Sigmoid colon (tissue), 7 donors: Measurements from ENCODE around the gene CAPN5. TPM values are rescaled to one million over a fixed set of nuclear protein-coding genes. Genes with fewer than 3 reads are reported as not detected.

Source experiments
- DNase-seq: peaks from one replicate; pipeline ENCODE4 v3.0.0-alpha.2; 2019
- H3K27ac ChIP-seq, 4 donors: fragments of 200-600 bp; sonication (generic); one replicate each; pipeline ENCODE4 v1.5.1; 2016 to 2019; ENCODE audit warnings: mild to moderate bottlenecking in 1 of 4
- H3K27me3 ChIP-seq, 3 donors: fragments of 200-600 bp; sonication (generic); one replicate each; pipeline ENCODE4 v1.5.1; 2019; ENCODE audit warnings: mild to moderate bottlenecking in 1 of 3
- H3K36me3 ChIP-seq, 4 donors: fragments of 200-600 bp; sonication (generic); one replicate each; pipeline ENCODE4 v1.5.1; 2016 to 2019
- H3K4me1 ChIP-seq, 4 donors: fragments of 200-600 bp; sonication (generic); one replicate each; pipeline ENCODE4 v1.5.1; 2017 to 2019
- H3K4me3 ChIP-seq, 4 donors: fragments of 200-600 bp; sonication (generic); one replicate each; pipeline ENCODE4 v1.5.1; 2017 to 2019; ENCODE audit warnings: mild to moderate bottlenecking in 2 of 4, moderate library complexity in 1 of 4
- H3K9me3 ChIP-seq, 4 donors: fragments of 200-600 bp in 3 of 4; sonication (generic) in 3 of 4; one replicate each; pipeline versions ENCODE4 v1.5.1 to v1.6.1; 2013 to 2019
- CTCF ChIP-seq, 4 experiments: fragments of 450-650 bp in 3 of 4; fragments of 200-600 bp in 1 of 4; IDR thresholded peaks; one replicate each; pipeline ENCODE4 v1.5.1; 2016 to 2019; ENCODE audit warnings: antibody characterized with exemption in 4 of 4, mild to moderate bottlenecking in 3 of 4, moderate library complexity in 2 of 4
- EP300 ChIP-seq, 4 donors: sonication (generic); formaldehyde crosslinking; IDR thresholded peaks; one replicate each; pipeline ENCODE4 v1.6.1; 2017; ENCODE audit warnings: antibody characterized with exemption in 4 of 4
- POLR2A ChIP-seq, 2 donors: fragments of 450-650 bp; IDR thresholded peaks; one replicate each; pipeline ENCODE4 v1.6.1; 2016; ENCODE audit warnings: antibody characterized with exemption in 2 of 2, mild to moderate bottlenecking in 2 of 2, moderate library complexity in 2 of 2
- POLR2AphosphoS5 ChIP-seq, 4 donors: sonication (generic); formaldehyde crosslinking; IDR thresholded peaks; one replicate each; pipeline ENCODE4 v1.6.1; 2017; ENCODE audit warnings: antibody characterized with exemption in 4 of 4
- WGBS, 2 donors: extraction: QIAGEN DNeasy Blood & Tissue Kit; methylation state at CpG; one replicate each; pipeline ENCODE4 v1.1.7; 2013; 5-methylcytosine and 5-hydroxymethylcytosine counted together
- intact Hi-C: fragments of 100-400 bp; cut with DNase I; formaldehyde crosslinking; loops from one replicate; pipeline ENCODE4 v1.15.1; 2023
- polyA plus RNA-seq, 3 donors: library from polyadenylated mRNA; stranded (reverse); fragments of 200-250 nt; gene quantifications; one replicate each; pipeline ENCODE4 v1.2.3, GENCODE V29; 2013
- total RNA-seq, 4 donors: library from RNA; depleted of rRNA; stranded (reverse); fragments of >200 nt; gene quantifications; one replicate each; pipeline ENCODE4 v1.1.0, GENCODE V29; 2016
- donor health status: healthy with polysubstance abuse.
- donor health status: Bipolar disorder and iron deficiency.
- donor health status: healthy.

CAPN5 gene
- total and polyA plus RNA-seq, 7 donors = 4.1 to 110 (median 12.5) TPM

- Histone ChIP-seq H3K4me1 (peaks cover 0 to 14% (median 12%) of the 10 kb centered on the region in 4 donors), H3K36me3 (peaks cover 0 to 5% (median 0%) of the 10 kb centered on the region in 4 donors), H3K27me3 (no peaks in the 10 kb centered on the region), H3K27ac (no peak overlapping the region), H3K4me3 (no peak overlapping the region), H3K9me3 (no peaks in the 10 kb centered on the region)
- no peak for DNase-seq
- no peak for TF ChIP-seq EP300 (IDR thresholded peaks at IDR 0.05)
- intact Hi-C loops = no loop called here
- WGBS, 2 donors = 82 to 91% methylated on average over 2 of the region's 2 CpGs
Measured at GRCh38 chr11:77103319-77103718, 36.5 kb downstream of the CAPN5 start.

GRCh38 chr11:77104727-77105126 is 38.0 kb downstream of the CAPN5 start:
- no peaks in the 10 kb centered on the region for H3K9me3 ChIP-seq
- H3K27ac ChIP-seq = no peak overlapping the region
- no peaks in the 10 kb centered on the region for H3K27me3 ChIP-seq
- H3K36me3 ChIP-seq = peaks cover 0 to 5% (median 0%) of the 10 kb centered on the region in 4 donors
- WGBS, 2 donors = 84 to 86% methylated on average over 8 of the region's 8 CpGs
- peaks cover 0 to 17% (median 16%) of the 10 kb centered on the region in 4 donors for H3K4me1 ChIP-seq
- intact Hi-C loops = no loop called here
- no peak for TF ChIP-seq EP300 (IDR thresholded peaks at IDR 0.05)
- no peak overlapping the region for H3K4me3 ChIP-seq
- DNase-seq = no peak

- 56 to 78% methylated on average over 7 of the region's 7 CpGs for WGBS, 2 donors
- peaks cover 0 to 5% (median 0%) of the 10 kb centered on the region in 4 donors for H3K36me3 ChIP-seq
- H3K9me3 ChIP-seq = no peaks in the 10 kb centered on the region
- DNase-seq = no peak
- H3K27me3 ChIP-seq = no peaks in the 10 kb centered on the region
- H3K27ac ChIP-seq = no peak overlapping the region
- no peak overlapping the region for H3K4me3 ChIP-seq
- TF ChIP-seq POLR2A (IDR thresholded peaks at IDR 0.05) (no peak), CTCF (IDR thresholded peaks at IDR 0.05) (no peak), POLR2AphosphoS5 (IDR thresholded peaks at IDR 0.05) (no peak), EP300 (IDR thresholded peaks at IDR 0.05) (no peak)
- peaks cover 0 to 18% (median 16%) of the 10 kb centered on the region in 4 donors for H3K4me1 ChIP-seq
- intact Hi-C loops = no loop called here
Measured at GRCh38 chr11:77106321-77106720, 39.5 kb downstream of the CAPN5 start.

- H3K4me3 ChIP-seq = no peak overlapping the region
- H3K9me3 ChIP-seq = no peaks in the 10 kb centered on the region
- intact Hi-C loops = no loop called here
- H3K4me1 ChIP-seq = peaks cover 0 to 18% (median 16%) of the 10 kb centered on the region in 4 donors
- no peak for DNase-seq
- H3K36me3 ChIP-seq = peaks cover 0 to 5% (median 0%) of the 10 kb centered on the region in 4 donors
- TF ChIP-seq EP300 (IDR thresholded peaks at IDR 0.05) = no peak
- TF ChIP-seq POLR2AphosphoS5 (IDR thresholded peaks at IDR 0.05) = no peak
- no peak for TF ChIP-seq POLR2A (IDR thresholded peaks at IDR 0.05)
- no peak for TF ChIP-seq CTCF (IDR thresholded peaks at IDR 0.05)
- 96 to 97% methylated on average over 13 of the region's 13 CpGs for whole genome bisulfite sequencing, 2 donors
- H3K27ac ChIP-seq = no peak overlapping the region
- H3K27me3 ChIP-seq = no peaks in the 10 kb centered on the region
Measured at GRCh38 chr11:77106759-77107158, 40.0 kb downstream of the CAPN5 start.

- H3K36me3 ChIP-seq = peaks cover 0 to 3% (median 0%) of the 10 kb centered on the region in 4 donors
- DNase-seq = no peak
- no peak overlapping the region for H3K4me3 ChIP-seq
- WGBS, 2 donors = 14 to 54% methylated on average over 3 of the region's 3 CpGs
- H3K9me3 ChIP-seq = no peaks in the 10 kb centered on the region
- no peaks in the 10 kb centered on the region for H3K27me3 ChIP-seq
- H3K27ac ChIP-seq = no peak overlapping the region
- TF ChIP-seq EP300 (IDR thresholded peaks at IDR 0.05) (no peak), CTCF (IDR thresholded peaks at IDR 0.05) (no peak), POLR2AphosphoS5 (IDR thresholded peaks at IDR 0.05) (no peak), POLR2A (IDR thresholded peaks at IDR 0.05) (no peak)
- peaks cover 0 to 18% (median 16%) of the 10 kb centered on the region in 4 donors for H3K4me1 ChIP-seq
- intact Hi-C loops = no loop called here
Measured at GRCh38 chr11:77107950-77108349, 41.2 kb downstream of the CAPN5 start.

GRCh38 chr11:77108436-77108835 is 41.7 kb downstream of the CAPN5 start:
- DNase-seq = no peak
- no peak overlapping the region for H3K4me3 ChIP-seq
- intact Hi-C loops = no loop called here
- no peaks in the 10 kb centered on the region for H3K9me3 ChIP-seq
- peaks cover 0 to 18% (median 16%) of the 10 kb centered on the region in 4 donors for H3K4me1 ChIP-seq
- TF ChIP-seq POLR2AphosphoS5 (IDR thresholded peaks at IDR 0.05) (no peak), CTCF (IDR thresholded peaks at IDR 0.05) (no peak), POLR2A (IDR thresholded peaks at IDR 0.05) (no peak), EP300 (IDR thresholded peaks at IDR 0.05) (no peak)
- no peaks in the 10 kb centered on the region for H3K36me3 ChIP-seq
- WGBS, 2 donors = 18 to 63% methylated on average over 9 of the region's 9 CpGs
- H3K27ac ChIP-seq = no peak overlapping the region
- H3K27me3 ChIP-seq = no peaks in the 10 kb centered on the region
